Fibroblast of mammary gland (primary cell): ENCODE results near the gene TMX2.
"Not testable (repeated sequence)": the region's sequence is repeated elsewhere in the genome, so short reads cannot be mapped to it uniquely, and the experiment has no call there.

Experiments
- DNase-seq: peaks from one replicate; pipeline ENCODE4 v3.0.0-alpha.2; 2010; ENCODE audit warnings: low read depth
- H3K4me3 ChIP-seq: 2 replicates; pipeline ENCODE4 v1.5.1; 2011; ENCODE audit warnings: low read depth, mild to moderate bottlenecking, low read length, moderate library complexity; ENCODE audit not compliant: control insufficient read depth
- CTCF ChIP-seq: conservative IDR thresholded peaks from 2 replicates; pipeline ENCODE4 v1.5.1; 2011; ENCODE audit warnings: low read depth, low read length, inconsistent platforms; ENCODE audit not compliant: control insufficient read depth, insufficient read depth

The TMX2 gene

GRCh38 chr11:57713835-57714234, 1.4 kb downstream of the TMX2 start:
- TF ChIP-seq CTCF = no peak
- H3K4me3 ChIP-seq = peak overlapping the region; percentile 100
- DNase-seq = no peak

GRCh38 chr11:57716726-57717125, 4.3 kb downstream of the TMX2 start:
- not testable (repeated sequence) for DNase-seq, H3K4me3 ChIP-seq

- no peak for TF ChIP-seq CTCF
- no peak overlapping the region for H3K4me3 ChIP-seq
Measured at GRCh38 chr11:57727185-57727584, 14.8 kb downstream of the TMX2 start.

GRCh38 chr11:57728829-57729228, 16.4 kb downstream of the TMX2 start:
- TF ChIP-seq CTCF = no peak
- no peak for DNase-seq
- no peak overlapping the region for H3K4me3 ChIP-seq

More at GRCh38 chr11:57727185-57727584, 14.8 kb downstream of the TMX2 start:
- no peak for DNase-seq

- TF ChIP-seq CTCF = no peak
- DNase-seq = no peak
- H3K4me3 ChIP-seq = no peak overlapping the region
Measured at GRCh38 chr11:57729479-57729878, 17.1 kb downstream of the TMX2 start.

GRCh38 chr11:57732661-57733060, 20.3 kb downstream of the TMX2 start:
- TF ChIP-seq CTCF = no peak
- no peak overlapping the region for H3K4me3 ChIP-seq
- no peak for DNase-seq

GRCh38 chr11:57735619-57736298, 23.4 kb downstream of the TMX2 start:
- DNase-seq = no peak
- TF ChIP-seq CTCF = no peak
- H3K4me3 ChIP-seq = no peak overlapping the region
